ENCODE measurements around the gene SCYGR6. TPM values are rescaled to one million over a fixed set of nuclear protein-coding genes. Genes with fewer than 3 reads are reported as not detected.

Gene SCYGR6
- total RNA-seq = not detected in 2 replicates

GRCh38 chr2:227724394-227725039 is at the start of gene SCYGR6:
Gene SCYGR6, minus strand, starts transcription at chr2:227724757. Its CDS starts 0 bp downstream, at chr2:227724757.

GRCh38 chr2:227745594-227745993 is 21.0 kb upstream of the SCYGR6 start, which contains the start of gene SCYGR8:
Gene SCYGR8, plus strand, starts transcription at chr2:227745894. Its CDS starts 0 bp downstream, at chr2:227745894.

GRCh38 chr2:227728035-227728434 is 3.5 kb upstream of the SCYGR6 start, which contains the start of gene SCYGR7:
Gene SCYGR7, plus strand, starts transcription at chr2:227728335. Its CDS starts 0 bp downstream, at chr2:227728335.

GRCh38 chr2:227717687-227718567 is 6.6 kb downstream of the SCYGR6 start, which contains the start of gene SLC19A3:
Gene SLC19A3, minus strand, starts transcription at chr2:227718028. Its CDS starts 15,710 bp downstream, at chr2:227702318.

Other genes starting within 250 kb of the SCYGR6 start
- gene SCYGR2, start 125.9 kb downstream of the SCYGR6 start, total RNA-seq = not detected in 2 replicates
- gene SCYGR3, start 109.9 kb downstream of the SCYGR6 start, total RNA-seq = not detected in 2 replicates
- not detected in 2 replicates for gene SCYGR4, start 107.3 kb downstream of the SCYGR6 start, total RNA-seq
- not detected in 2 replicates for gene SCYGR5, start 58.0 kb downstream of the SCYGR6 start, total RNA-seq
- gene SLC19A3, start 6.7 kb downstream of the SCYGR6 start, total RNA-seq = 2.2 and 2.6 TPM in 2 replicates
- gene SCYGR7, start 3.6 kb upstream of the SCYGR6 start, total RNA-seq = not detected in 2 replicates
- not detected in 2 replicates for gene SCYGR8, start 21.1 kb upstream of the SCYGR6 start, total RNA-seq
- 0.54 and 0.65 TPM in 2 replicates for gene CCL20, start 89.1 kb upstream of the SCYGR6 start, total RNA-seq
- 8.7 and 9.6 TPM in 2 replicates for gene DAW1, start 146.9 kb upstream of the SCYGR6 start, total RNA-seq